ENCODE data around the gene GRB7.
"Not testable (repeated sequence)": the region's sequence is repeated elsewhere in the genome, so short reads cannot be mapped to it uniquely, and the experiment has no call there.

The GRB7 gene

DNA sequence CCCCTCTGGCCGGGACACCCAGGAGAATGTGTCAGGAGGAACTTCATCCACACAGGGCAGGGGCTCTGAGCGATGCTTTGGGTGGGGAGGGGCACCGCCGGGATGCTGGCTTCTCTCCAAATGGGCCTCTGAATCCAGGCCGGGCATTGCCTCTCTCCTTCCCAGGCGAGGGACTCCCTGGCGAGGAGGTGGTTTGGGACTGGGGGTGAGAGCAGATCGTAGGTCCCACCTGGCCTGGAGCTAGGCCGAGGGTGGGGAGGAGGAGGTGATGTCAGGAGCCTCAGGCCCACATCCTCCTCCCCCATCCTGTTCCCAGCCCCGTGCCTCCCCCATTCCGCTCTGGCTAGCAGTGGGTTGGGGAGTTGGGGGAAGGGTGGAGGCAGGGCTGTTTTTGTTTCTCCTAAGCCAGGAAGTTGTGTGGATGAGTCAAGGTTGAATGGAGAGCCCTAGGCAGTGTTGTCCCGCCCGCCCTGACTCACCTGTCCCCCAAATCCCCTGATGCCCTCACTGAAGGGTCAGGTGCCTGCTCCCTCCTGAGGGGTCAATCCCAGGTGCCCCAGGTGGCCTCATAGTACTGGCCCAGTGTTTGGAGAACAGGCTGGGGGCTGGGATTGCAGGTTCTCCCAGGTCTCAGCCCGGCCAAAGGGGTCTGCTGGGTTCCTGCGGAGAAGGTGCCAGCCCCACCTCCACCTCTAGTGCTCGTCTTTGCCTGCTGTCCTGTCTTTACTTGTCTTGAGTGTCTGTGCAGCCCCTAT is 2.8 kb downstream of the GRB7 start:
- Histone ChIP-seq H3K4me1 (ENCODE audit: control insufficient read depth in 1 of 2, insufficient read depth in 2 of 2, low read length in 2 of 2) (peaks cover 16 to 26% of the 10 kb centered on the region in 2 donors), H3K27ac (ENCODE audit: low read depth, low read length) (peak overlapping the region; percentile 84), H3K27me3 (ENCODE audit: control insufficient read depth in 1 of 2, insufficient read depth in 2 of 2, low read length in 2 of 2) (peaks cover 0 to 4% of the 10 kb centered on the region in 2 donors)

DNA sequence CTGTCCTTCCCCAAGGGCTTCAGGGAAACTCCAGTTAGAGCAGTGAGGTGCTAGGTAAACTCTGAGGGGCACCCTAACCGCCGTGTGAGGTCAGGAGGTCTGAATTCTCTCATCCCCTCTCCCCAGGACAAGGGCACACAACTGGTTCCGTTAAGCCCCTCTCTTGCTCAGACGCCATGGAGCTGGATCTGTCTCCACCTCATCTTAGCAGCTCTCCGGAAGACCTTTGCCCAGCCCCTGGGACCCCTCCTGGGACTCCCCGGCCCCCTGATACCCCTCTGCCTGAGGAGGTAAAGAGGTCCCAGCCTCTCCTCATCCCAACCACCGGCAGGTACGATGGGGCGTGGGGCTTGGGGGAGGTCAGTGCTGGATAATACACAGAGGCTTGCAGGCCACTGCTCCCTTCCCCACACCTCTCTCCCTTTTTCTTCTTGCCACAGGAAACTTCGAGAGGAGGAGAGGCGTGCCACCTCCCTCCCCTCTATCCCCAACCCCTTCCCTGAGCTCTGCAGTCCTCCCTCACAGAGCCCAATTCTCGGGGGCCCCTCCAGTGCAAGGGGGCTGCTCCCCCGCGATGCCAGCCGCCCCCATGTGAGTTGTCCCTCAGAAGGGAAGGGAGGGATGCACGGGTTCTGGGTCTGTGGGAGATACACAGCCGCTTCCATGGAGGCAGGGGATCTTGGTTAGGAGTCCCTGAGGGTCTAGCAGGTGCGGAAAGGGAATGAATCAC is 4.6 kb downstream of the GRB7 start:
- no peaks in the 10 kb centered on the region for H3K9me3 ChIP-seq (ENCODE audit: control insufficient read depth in 1 of 2, low read length in 2 of 2)
- H3K27me3 ChIP-seq (ENCODE audit: control insufficient read depth in 1 of 2, insufficient read depth in 2 of 2, low read length in 2 of 2), result peaks cover 0 to 4% of the 10 kb centered on the region in 2 donors
- H3K4me1 ChIP-seq (ENCODE audit: control insufficient read depth in 1 of 2, insufficient read depth in 2 of 2, low read length in 2 of 2), result peaks cover 5 to 15% of the 10 kb centered on the region in 2 donors
- H3K4me3 ChIP-seq (ENCODE audit: low read depth in 1 of 2, low read length in 2 of 2), result no peak overlapping the region
- H3K9ac ChIP-seq (ENCODE audit: low read depth in 1 of 2, low read length in 2 of 2), result no peak overlapping the region
- no peak overlapping the region for H3K27ac ChIP-seq (ENCODE audit: low read depth, low read length)
- peaks cover 13 to 23% of the 10 kb centered on the region in 2 donors for H3K36me3 ChIP-seq (ENCODE audit: control insufficient read depth in 1 of 2, insufficient read depth in 2 of 2, low read length in 2 of 2)

More for the DNA sequence above, 2.8 kb downstream of the GRB7 start:
- Histone ChIP-seq H3K9ac (ENCODE audit: low read depth in 1 of 2, low read length in 2 of 2) (peak overlapping the region; percentile 72 to 88), H3K4me3 (ENCODE audit: low read depth in 1 of 2, low read length in 2 of 2) (peak overlapping the region; percentile 75 to 79), H3K9me3 (ENCODE audit: control insufficient read depth in 1 of 2, low read length in 2 of 2) (no peaks in the 10 kb centered on the region), H3K36me3 (ENCODE audit: control insufficient read depth in 1 of 2, insufficient read depth in 2 of 2, low read length in 2 of 2) (peaks cover 13 to 23% of the 10 kb centered on the region in 2 donors)

DNA sequence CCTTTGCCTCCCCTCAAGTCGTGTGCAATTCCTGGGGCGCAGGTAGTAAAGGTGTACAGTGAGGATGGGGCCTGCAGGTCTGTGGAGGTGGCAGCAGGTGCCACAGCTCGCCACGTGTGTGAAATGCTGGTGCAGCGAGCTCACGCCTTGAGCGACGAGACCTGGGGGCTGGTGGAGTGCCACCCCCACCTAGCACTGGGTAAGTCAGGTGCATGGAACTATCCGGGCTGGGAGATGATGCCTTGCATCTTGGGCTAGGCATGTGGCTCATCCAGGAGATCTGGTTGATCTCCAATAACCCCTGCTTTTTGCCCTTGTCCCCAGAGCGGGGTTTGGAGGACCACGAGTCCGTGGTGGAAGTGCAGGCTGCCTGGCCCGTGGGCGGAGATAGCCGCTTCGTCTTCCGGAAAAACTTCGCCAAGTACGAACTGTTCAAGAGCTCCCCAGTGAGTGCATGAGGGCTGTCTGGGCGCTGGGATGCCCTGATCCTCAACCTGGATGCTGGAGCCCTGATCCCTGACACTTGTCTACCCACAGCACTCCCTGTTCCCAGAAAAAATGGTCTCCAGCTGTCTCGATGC is 5.2 kb downstream of the GRB7 start:
- Histone ChIP-seq H3K9me3 (ENCODE audit: control insufficient read depth in 1 of 2, low read length in 2 of 2) (no peaks in the 10 kb centered on the region), H3K4me1 (ENCODE audit: control insufficient read depth in 1 of 2, insufficient read depth in 2 of 2, low read length in 2 of 2) (peaks cover 5 to 12% of the 10 kb centered on the region in 2 donors), H3K27me3 (ENCODE audit: control insufficient read depth in 1 of 2, insufficient read depth in 2 of 2, low read length in 2 of 2) (peaks cover 0 to 4% of the 10 kb centered on the region in 2 donors), H3K4me3 (ENCODE audit: low read depth in 1 of 2, low read length in 2 of 2) (no peak overlapping the region), H3K9ac (ENCODE audit: low read depth in 1 of 2, low read length in 2 of 2) (no peak overlapping the region), H3K27ac (ENCODE audit: low read depth, low read length) (no peak overlapping the region), H3K36me3 (ENCODE audit: control insufficient read depth in 1 of 2, insufficient read depth in 2 of 2, low read length in 2 of 2) (peaks cover 13 to 28% of the 10 kb centered on the region in 2 donors)

DNA sequence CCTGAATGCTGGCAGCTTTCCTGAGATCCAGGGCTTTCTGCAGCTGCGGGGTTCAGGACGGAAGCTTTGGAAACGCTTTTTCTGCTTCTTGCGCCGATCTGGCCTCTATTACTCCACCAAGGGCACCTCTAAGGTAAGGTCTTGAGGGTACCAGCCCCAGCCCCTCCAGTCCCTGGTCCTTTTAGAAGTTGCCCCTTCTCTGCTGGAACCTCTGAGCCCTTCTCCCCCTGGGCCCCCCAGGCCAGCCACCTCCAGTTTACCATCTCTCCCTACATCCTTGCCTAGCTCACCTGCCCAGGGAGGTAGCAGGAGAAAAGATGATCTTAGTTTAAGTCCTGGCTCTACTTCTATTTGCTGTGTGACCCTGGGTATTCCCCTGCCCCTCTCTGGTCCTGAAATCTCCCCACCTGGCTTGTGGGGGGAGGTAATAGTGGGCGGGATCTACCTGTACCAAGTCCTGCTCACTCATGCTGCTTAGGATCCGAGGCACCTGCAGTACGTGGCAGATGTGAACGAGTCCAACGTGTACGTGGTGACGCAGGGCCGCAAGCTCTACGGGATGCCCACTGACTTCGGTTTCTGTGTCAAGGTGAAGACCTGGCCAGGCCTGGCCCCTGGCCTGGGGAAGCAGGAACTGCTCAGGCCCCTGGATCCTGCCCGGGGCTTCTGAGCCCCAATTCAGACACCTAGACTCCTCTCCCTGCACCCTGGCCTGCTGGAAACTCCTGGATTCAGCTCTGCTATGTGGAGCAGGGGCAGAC is 6.5 kb downstream of the GRB7 start:
- Histone ChIP-seq H3K4me1 (ENCODE audit: control insufficient read depth in 1 of 2, insufficient read depth in 2 of 2, low read length in 2 of 2) (peaks cover 5 to 12% of the 10 kb centered on the region in 2 donors), H3K9ac (ENCODE audit: low read depth in 1 of 2, low read length in 2 of 2) (no peak overlapping the region), H3K36me3 (ENCODE audit: control insufficient read depth in 1 of 2, insufficient read depth in 2 of 2, low read length in 2 of 2) (peaks cover 13 to 28% of the 10 kb centered on the region in 2 donors), H3K9me3 (ENCODE audit: control insufficient read depth in 1 of 2, low read length in 2 of 2) (no peaks in the 10 kb centered on the region), H3K27me3 (ENCODE audit: control insufficient read depth in 1 of 2, insufficient read depth in 2 of 2, low read length in 2 of 2) (peaks cover 0 to 4% of the 10 kb centered on the region in 2 donors), H3K27ac (ENCODE audit: low read depth, low read length) (no peak overlapping the region), H3K4me3 (ENCODE audit: low read depth in 1 of 2, low read length in 2 of 2) (no peak overlapping the region)

DNA sequence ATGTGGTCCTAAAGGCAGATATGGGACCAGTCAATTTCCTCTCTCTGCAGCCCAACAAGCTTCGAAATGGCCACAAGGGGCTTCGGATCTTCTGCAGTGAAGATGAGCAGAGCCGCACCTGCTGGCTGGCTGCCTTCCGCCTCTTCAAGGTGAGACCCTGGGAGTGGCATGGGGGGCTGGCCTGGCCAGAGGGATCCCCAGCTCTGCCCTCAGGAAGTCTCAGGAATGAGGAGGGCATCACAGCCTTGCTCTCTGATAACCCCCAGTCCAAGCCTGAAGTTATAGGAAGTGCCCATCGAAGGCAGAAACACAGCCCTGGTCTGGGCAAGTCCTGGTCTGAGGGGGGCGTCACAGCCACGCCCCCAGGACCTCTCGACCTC is 7.1 kb downstream of the GRB7 start:
- peaks cover 0 to 4% of the 10 kb centered on the region in 2 donors for H3K27me3 ChIP-seq (ENCODE audit: control insufficient read depth in 1 of 2, insufficient read depth in 2 of 2, low read length in 2 of 2)
- H3K4me3 ChIP-seq (ENCODE audit: low read depth in 1 of 2, low read length in 2 of 2), result no peak overlapping the region
- peaks cover 13 to 28% of the 10 kb centered on the region in 2 donors for H3K36me3 ChIP-seq (ENCODE audit: control insufficient read depth in 1 of 2, insufficient read depth in 2 of 2, low read length in 2 of 2)
- H3K27ac ChIP-seq (ENCODE audit: low read depth, low read length), result no peak overlapping the region
- H3K9me3 ChIP-seq (ENCODE audit: control insufficient read depth in 1 of 2, low read length in 2 of 2), result no peaks in the 10 kb centered on the region
- H3K9ac ChIP-seq (ENCODE audit: low read depth in 1 of 2, low read length in 2 of 2), result no peak overlapping the region
- H3K4me1 ChIP-seq (ENCODE audit: control insufficient read depth in 1 of 2, insufficient read depth in 2 of 2, low read length in 2 of 2), result peaks cover 5 to 12% of the 10 kb centered on the region in 2 donors

DNA sequence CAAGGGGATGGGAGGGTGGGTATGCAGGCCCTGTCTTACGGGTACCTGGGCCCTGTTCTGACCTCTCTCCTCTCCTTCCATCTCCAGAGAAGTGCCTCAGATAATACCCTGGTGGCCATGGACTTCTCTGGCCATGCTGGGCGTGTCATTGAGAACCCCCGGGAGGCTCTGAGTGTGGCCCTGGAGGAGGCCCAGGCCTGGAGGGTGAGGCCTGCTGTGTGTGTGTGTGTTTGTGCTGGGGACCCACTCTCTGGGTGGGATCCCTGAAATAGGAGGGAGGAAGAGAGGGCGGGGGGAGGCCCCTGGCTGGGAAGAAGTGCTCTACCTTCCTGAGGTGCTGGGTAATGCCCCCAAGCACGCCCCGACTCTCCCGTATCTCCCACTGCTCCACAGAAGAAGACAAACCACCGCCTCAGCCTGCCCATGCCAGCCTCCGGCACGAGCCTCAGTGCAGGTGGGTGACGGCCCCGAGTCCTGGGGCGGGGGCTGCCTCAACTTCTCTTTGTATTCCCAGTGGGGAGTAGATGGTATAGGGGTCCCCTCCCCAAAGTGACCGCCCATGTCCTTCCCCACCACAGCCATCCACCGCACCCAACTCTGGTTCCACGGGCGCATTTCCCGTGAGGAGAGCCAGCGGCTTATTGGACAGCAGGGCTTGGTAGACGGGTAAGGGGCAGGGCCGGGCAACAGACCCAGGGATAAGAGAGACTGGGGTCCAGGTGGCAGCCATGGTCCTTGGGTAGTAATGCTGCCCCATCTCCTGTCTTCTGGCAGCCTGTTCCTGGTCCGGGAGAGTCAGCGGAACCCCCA is 7.8 kb downstream of the GRB7 start:
- no peaks in the 10 kb centered on the region for H3K9me3 ChIP-seq (ENCODE audit: control insufficient read depth in 1 of 2, low read length in 2 of 2)
- peaks cover 0 to 4% of the 10 kb centered on the region in 2 donors for H3K27me3 ChIP-seq (ENCODE audit: control insufficient read depth in 1 of 2, insufficient read depth in 2 of 2, low read length in 2 of 2)
- H3K4me1 ChIP-seq (ENCODE audit: control insufficient read depth in 1 of 2, insufficient read depth in 2 of 2, low read length in 2 of 2), result peaks cover 10 to 14% of the 10 kb centered on the region in 2 donors
- no peak overlapping the region for H3K4me3 ChIP-seq (ENCODE audit: low read depth in 1 of 2, low read length in 2 of 2)
- no peak overlapping the region for H3K9ac ChIP-seq (ENCODE audit: low read depth in 1 of 2, low read length in 2 of 2)
- no peak overlapping the region for H3K27ac ChIP-seq (ENCODE audit: low read depth, low read length)
- peaks cover 13 to 28% of the 10 kb centered on the region in 2 donors for H3K36me3 ChIP-seq (ENCODE audit: control insufficient read depth in 1 of 2, insufficient read depth in 2 of 2, low read length in 2 of 2)

DNA sequence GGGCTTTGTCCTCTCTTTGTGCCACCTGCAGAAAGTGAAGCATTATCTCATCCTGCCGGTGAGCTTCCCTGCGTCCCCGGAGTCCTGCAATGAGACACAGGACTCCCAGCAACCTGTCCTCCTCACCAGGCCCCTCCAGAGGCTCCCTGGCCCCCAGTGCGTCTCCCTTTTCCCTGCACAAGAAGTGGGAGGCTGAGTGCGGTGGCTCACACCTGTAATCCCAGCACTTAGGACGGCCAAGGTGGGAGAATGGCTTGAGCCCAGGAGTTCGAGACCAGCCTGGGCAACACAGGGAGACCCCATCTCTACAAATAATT is 8.4 kb downstream of the GRB7 start:
- Histone ChIP-seq H3K4me3 (ENCODE audit: low read depth in 1 of 2, low read length in 2 of 2) (no peak overlapping the region), H3K27ac (ENCODE audit: low read depth, low read length) (no peak overlapping the region), H3K27me3 (ENCODE audit: control insufficient read depth in 1 of 2, insufficient read depth in 2 of 2, low read length in 2 of 2) (peaks cover 0 to 4% of the 10 kb centered on the region in 2 donors), H3K4me1 (ENCODE audit: control insufficient read depth in 1 of 2, insufficient read depth in 2 of 2, low read length in 2 of 2) (peaks cover 10 to 13% of the 10 kb centered on the region in 2 donors), H3K36me3 (ENCODE audit: control insufficient read depth in 1 of 2, insufficient read depth in 2 of 2, low read length in 2 of 2) (peaks cover 13 to 28% of the 10 kb centered on the region in 2 donors), H3K9ac (ENCODE audit: low read depth in 1 of 2, low read length in 2 of 2) (no peak overlapping the region), H3K9me3 (ENCODE audit: control insufficient read depth in 1 of 2, low read length in 2 of 2) (no peaks in the 10 kb centered on the region)

DNA sequence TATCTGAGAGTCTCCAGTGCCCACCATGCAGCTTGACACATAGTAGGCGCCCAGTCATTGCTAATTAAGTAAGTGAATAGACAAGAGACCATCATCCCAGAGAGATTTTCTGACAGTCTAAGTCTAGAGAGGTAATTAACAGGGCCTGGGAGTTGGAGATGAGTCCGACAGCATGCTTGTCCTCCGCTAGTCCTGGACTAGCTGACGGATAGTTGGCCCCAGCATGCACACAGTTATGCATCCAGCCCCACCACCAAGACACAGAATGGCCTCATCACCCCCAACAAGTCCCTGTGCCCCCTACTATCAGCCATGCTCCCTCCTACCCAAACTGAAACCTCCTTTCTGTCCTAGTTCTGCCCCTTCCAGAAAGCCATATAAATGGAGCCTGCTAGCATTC is 10.0 kb downstream of the GRB7 start:
- H3K9ac ChIP-seq (ENCODE audit: low read depth in 1 of 2, low read length in 2 of 2), result no peak overlapping the region
- no peak overlapping the region for H3K27ac ChIP-seq (ENCODE audit: low read depth, low read length)
- peaks cover 10 to 11% of the 10 kb centered on the region in 2 donors for H3K4me1 ChIP-seq (ENCODE audit: control insufficient read depth in 1 of 2, insufficient read depth in 2 of 2, low read length in 2 of 2)
- H3K9me3 ChIP-seq (ENCODE audit: control insufficient read depth in 1 of 2, low read length in 2 of 2), result no peaks in the 10 kb centered on the region
- no peak overlapping the region for H3K4me3 ChIP-seq (ENCODE audit: low read depth in 1 of 2, low read length in 2 of 2)
- peaks cover 8 to 26% of the 10 kb centered on the region in 2 donors for H3K36me3 ChIP-seq (ENCODE audit: control insufficient read depth in 1 of 2, insufficient read depth in 2 of 2, low read length in 2 of 2)
- peaks cover 0 to 3% of the 10 kb centered on the region in 2 donors for H3K27me3 ChIP-seq (ENCODE audit: control insufficient read depth in 1 of 2, insufficient read depth in 2 of 2, low read length in 2 of 2)

DNA sequence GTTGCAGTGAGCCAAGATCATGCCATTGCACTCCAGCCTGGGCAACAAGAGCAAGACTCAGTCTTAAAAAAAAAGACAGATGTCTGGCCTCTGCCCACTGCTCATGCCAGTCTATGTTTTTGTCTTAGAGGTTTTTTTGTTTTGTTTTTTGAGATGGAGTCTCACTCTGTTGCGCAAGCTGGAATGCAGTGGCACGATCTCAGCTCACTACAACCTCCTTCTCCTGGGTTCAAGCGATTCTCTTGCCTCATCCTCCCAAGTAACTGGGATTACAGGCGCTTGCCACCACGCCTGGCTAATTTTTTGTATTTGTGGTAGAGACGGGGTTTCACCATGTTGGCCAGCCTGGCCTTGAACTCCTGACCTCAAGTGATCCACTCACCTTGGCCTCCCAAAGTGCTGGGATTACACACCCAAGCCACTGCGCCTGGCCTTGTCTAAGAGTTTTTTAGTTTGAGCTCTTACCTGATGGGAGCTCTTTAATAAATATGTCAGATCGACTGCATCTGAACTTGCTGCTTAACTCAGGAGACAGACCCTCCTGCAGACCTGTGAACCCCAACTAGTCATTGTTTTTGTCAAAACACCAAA is 10.8 kb downstream of the GRB7 start:
- H3K4me3 ChIP-seq (ENCODE audit: low read depth in 1 of 2, low read length in 2 of 2); H3K27ac ChIP-seq (ENCODE audit: low read depth, low read length); H3K27me3 ChIP-seq (ENCODE audit: control insufficient read depth in 1 of 2, insufficient read depth in 2 of 2, low read length in 2 of 2); H3K9me3 ChIP-seq (ENCODE audit: control insufficient read depth in 1 of 2, low read length in 2 of 2); H3K9ac ChIP-seq (ENCODE audit: low read depth in 1 of 2, low read length in 2 of 2): not testable (repeated sequence)
- Histone ChIP-seq H3K4me1 (ENCODE audit: control insufficient read depth in 1 of 2, insufficient read depth in 2 of 2, low read length in 2 of 2) (peaks cover 17 to 18% of the 10 kb centered on the region in 2 donors), H3K36me3 (ENCODE audit: control insufficient read depth in 1 of 2, insufficient read depth in 2 of 2, low read length in 2 of 2) (peaks cover 8 to 18% of the 10 kb centered on the region in 2 donors)

Data from duodenal mucosa (tissue), 2 donors.